Ishikawa (cell line): ENCODE measurements around the gene SYCP2L.

Source experiments
- EP300 ChIP-seq: IDR thresholded peaks from 2 replicates; pipeline ENCODE4 v1.6.1; 2012; ENCODE audit warnings: borderline replicate concordance
- FOXM1 ChIP-seq: IDR thresholded peaks from 2 replicates; pipeline ENCODE4 v1.6.1; 2012; ENCODE audit warnings: low read depth, borderline replicate concordance
- MAX ChIP-seq: IDR thresholded peaks from 2 replicates; pipeline ENCODE4 v1.6.1; 2012
- NFIC ChIP-seq: IDR thresholded peaks from 2 replicates; pipeline ENCODE4 v1.6.1; 2012
- RAD21 ChIP-seq: IDR thresholded peaks from 2 replicates; pipeline ENCODE4 v1.6.1; 2012; ENCODE audit warnings: low read depth
- REST ChIP-seq: IDR thresholded peaks from 2 replicates; pipeline ENCODE4 v1.6.1; 2012; ENCODE audit warnings: low read depth, mild to moderate bottlenecking
- TAF1 ChIP-seq: IDR thresholded peaks from 2 replicates; pipeline ENCODE4 v1.6.1; 2012; ENCODE audit warnings: low read depth, mild to moderate bottlenecking
- YY1 ChIP-seq: IDR thresholded peaks from 2 replicates; pipeline ENCODE4 v1.6.1; 2012; ENCODE audit warnings: low read depth

- no peak for TF ChIP-seq MAX
- TF ChIP-seq NFIC: no peak
- TF ChIP-seq EP300: no peak
- no peak for TF ChIP-seq TAF1
- TF ChIP-seq RAD21: no peak
- no peak for TF ChIP-seq REST
- no peak for TF ChIP-seq YY1
- TF ChIP-seq FOXM1: no peak
Observed at GRCh38 chr6:11007715-11008608, 121.1 kb downstream of the SYCP2L start.
